ENCODE measurements around the gene ZFAND2A. TPM values are rescaled to one million over a fixed set of nuclear protein-coding genes. Genes with fewer than 3 reads are reported as not detected.

The ZFAND2A gene
- polyA plus RNA-seq, 3 donors: 30.6 to 126 (median 35.1) TPM

DNA sequence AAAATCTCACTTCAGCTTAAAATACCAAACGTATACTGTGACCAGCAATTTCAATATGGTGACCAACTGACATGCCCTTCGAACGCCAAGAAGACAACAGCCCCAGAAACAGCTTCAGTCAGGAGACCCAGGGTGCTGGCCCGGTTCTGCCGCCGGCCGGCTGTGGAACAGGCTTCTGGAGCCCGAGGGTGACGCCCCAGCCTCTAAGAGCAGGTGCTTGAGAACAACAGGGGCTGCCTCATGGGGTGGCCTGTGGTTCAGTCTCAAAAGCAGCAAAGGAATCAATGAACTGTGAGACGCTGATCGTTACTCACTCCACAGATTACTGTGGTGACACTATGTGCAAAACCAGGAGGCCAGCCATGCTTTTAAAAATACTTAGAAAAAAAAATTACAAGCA, 54.8 kb downstream of the ZFAND2A start:
- Mint-ChIP-seq H3K9me3 (peaks cover 0 to 1% (median 0%) of the 10 kb centered on the region in 7 donors), H3K4me3 (no peak overlapping the region), H3K27me3 (ENCODE audit: low read depth in 3 of 3) (peaks cover 0 to 5% (median 4%) of the 10 kb centered on the region in 3 donors), H3K36me3 (no peaks in the 10 kb centered on the region), H3K27ac (no peak overlapping the region), H3K4me1 (peaks cover 7% of the 10 kb centered on the region)
- Histone ChIP-seq H3K9ac (ENCODE audit: insufficient read depth, low read length, poor library complexity, severe bottlenecking) (no peak overlapping the region), H3K27me3 (ENCODE audit: control insufficient read depth in 2 of 2, insufficient read depth in 2 of 2, low read length in 2 of 2) (no peaks in the 10 kb centered on the region), H3K4me3 (replicated peaks in 1 of 3; ENCODE audit: low read depth in 2 of 3, low read length in 3 of 3) (no peak overlapping the region), H3K79me2 (ENCODE audit: insufficient read depth, low read length) (no peaks in the 10 kb centered on the region), H3K9me3 (replicated peaks in 1 of 2; ENCODE audit: control insufficient read depth in 1 of 2, insufficient read depth in 1 of 2, low read length in 2 of 2) (no peaks in the 10 kb centered on the region), H2AFZ (ENCODE audit: insufficient read depth, low read depth, low read length, poor library complexity, severe bottlenecking) (no peak overlapping the region), H3K4me1 (ENCODE audit: control insufficient read depth in 1 of 2, insufficient read depth in 2 of 2, low read length in 2 of 2) (peaks cover 9 to 15% of the 10 kb centered on the region in 2 donors), H3K27ac (ENCODE audit: low read depth in 1 of 2, low read length in 2 of 2) (no peak overlapping the region), H3K4me2 (replicated peaks; ENCODE audit: extremely low read depth, low read length, poor library complexity, severe bottlenecking) (no peak overlapping the region), H4K20me1 (ENCODE audit: insufficient read depth, low read length) (no peaks in the 10 kb centered on the region), H3K36me3 (replicated peaks in 1 of 2; ENCODE audit: control insufficient read depth in 1 of 2, insufficient read depth in 2 of 2, low read length in 2 of 2) (no peaks in the 10 kb centered on the region)
- no peak for DNase-seq
- WGBS (ENCODE audit: insufficient coverage): 99% methylated on average over 9 of the region's 11 CpGs
- TF ChIP-seq, protein P1, sequence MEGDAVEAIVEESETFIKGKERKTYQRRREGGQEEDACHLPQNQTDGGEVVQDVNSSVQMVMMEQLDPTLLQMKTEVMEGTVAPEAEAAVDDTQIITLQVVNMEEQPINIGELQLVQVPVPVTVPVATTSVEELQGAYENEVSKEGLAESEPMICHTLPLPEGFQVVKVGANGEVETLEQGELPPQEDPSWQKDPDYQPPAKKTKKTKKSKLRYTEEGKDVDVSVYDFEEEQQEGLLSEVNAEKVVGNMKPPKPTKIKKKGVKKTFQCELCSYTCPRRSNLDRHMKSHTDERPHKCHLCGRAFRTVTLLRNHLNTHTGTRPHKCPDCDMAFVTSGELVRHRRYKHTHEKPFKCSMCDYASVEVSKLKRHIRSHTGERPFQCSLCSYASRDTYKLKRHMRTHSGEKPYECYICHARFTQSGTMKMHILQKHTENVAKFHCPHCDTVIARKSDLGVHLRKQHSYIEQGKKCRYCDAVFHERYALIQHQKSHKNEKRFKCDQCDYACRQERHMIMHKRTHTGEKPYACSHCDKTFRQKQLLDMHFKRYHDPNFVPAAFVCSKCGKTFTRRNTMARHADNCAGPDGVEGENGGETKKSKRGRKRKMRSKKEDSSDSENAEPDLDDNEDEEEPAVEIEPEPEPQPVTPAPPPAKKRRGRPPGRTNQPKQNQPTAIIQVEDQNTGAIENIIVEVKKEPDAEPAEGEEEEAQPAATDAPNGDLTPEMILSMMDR (IDR thresholded peaks at IDR 0.05): no peak
- intact Hi-C loops (cut with micrococcal nuclease): no loop called here

DNA sequence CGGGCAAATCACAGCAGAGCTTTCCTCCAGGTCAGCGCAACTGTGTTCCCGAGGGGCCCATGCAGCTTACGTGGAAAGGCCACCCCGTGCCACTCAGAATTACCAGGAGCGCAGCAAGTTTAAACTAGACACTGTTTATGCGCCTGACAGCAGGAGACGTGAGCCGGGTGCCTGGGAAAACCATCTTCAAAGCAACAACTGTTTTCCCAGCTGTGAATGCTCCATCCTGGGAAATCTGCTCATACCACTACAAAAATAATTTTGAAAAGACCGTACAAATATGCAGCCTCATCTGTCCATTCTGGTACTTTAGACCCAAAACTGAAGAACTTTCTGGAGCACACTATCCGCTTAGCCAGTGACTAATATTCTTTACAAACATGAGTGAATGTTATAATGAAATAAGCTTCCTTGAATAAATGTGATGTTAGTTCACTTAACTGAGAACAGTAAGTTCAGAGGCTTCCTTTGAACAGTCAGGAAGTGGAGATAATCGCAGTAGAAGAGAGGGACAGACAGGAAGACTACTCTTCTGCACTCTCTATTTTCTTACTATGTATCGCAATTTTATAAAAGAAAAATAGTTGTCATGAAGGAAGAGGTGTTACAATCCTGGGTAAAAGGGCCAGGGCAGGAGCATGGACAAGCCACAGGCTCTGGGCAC, 55.3 kb downstream of the ZFAND2A start:
- Histone ChIP-seq H3K4me1 (ENCODE audit: control insufficient read depth in 1 of 2, insufficient read depth in 2 of 2, low read length in 2 of 2) (peaks cover 9 to 15% of the 10 kb centered on the region in 2 donors), H3K79me2 (ENCODE audit: insufficient read depth, low read length) (no peaks in the 10 kb centered on the region), H3K4me2 (replicated peaks; ENCODE audit: extremely low read depth, low read length, poor library complexity, severe bottlenecking) (no peak overlapping the region), H3K9me3 (replicated peaks in 1 of 2; ENCODE audit: control insufficient read depth in 1 of 2, insufficient read depth in 1 of 2, low read length in 2 of 2) (no peaks in the 10 kb centered on the region), H3K36me3 (replicated peaks in 1 of 2; ENCODE audit: control insufficient read depth in 1 of 2, insufficient read depth in 2 of 2, low read length in 2 of 2) (no peaks in the 10 kb centered on the region), H3K4me3 (replicated peaks in 1 of 3; ENCODE audit: low read depth in 2 of 3, low read length in 3 of 3) (no peak overlapping the region), H3K27me3 (ENCODE audit: control insufficient read depth in 2 of 2, insufficient read depth in 2 of 2, low read length in 2 of 2) (no peaks in the 10 kb centered on the region), H3K27ac (ENCODE audit: low read depth in 1 of 2, low read length in 2 of 2) (no peak overlapping the region), H2AFZ (ENCODE audit: insufficient read depth, low read depth, low read length, poor library complexity, severe bottlenecking) (no peak overlapping the region), H3K9ac (ENCODE audit: insufficient read depth, low read length, poor library complexity, severe bottlenecking) (no peak overlapping the region), H4K20me1 (ENCODE audit: insufficient read depth, low read length) (no peaks in the 10 kb centered on the region)
- DNase-seq: no peak
- no peak overlapping the region for H3K4me3 Mint-ChIP-seq
- peaks cover 0 to 5% (median 4%) of the 10 kb centered on the region in 3 donors for H3K27me3 Mint-ChIP-seq (ENCODE audit: low read depth in 3 of 3)
- TF ChIP-seq, protein P1 (IDR thresholded peaks at IDR 0.05): no peak
- intact Hi-C loops (cut with micrococcal nuclease): no loop called here
- H3K27ac Mint-ChIP-seq: no peak overlapping the region
- peaks cover 7% of the 10 kb centered on the region for H3K4me1 Mint-ChIP-seq
- H3K36me3 Mint-ChIP-seq: no peaks in the 10 kb centered on the region
- 93% methylated on average over 9 of the region's 13 CpGs for WGBS (ENCODE audit: insufficient coverage)
- H3K9me3 Mint-ChIP-seq: peaks cover 0 to 1% (median 0%) of the 10 kb centered on the region in 7 donors
